AG10803 (cell line): ENCODE data around the gene PTPRD.

ENCODE experiments used
- DNase-seq: peaks from one replicate; pipeline ENCODE4 v3.0.0; 2010; ENCODE audit warnings: low read depth
- H3K4me3 ChIP-seq: 2 replicates; pipeline ENCODE4 v1.5.1; 2011; ENCODE audit warnings: mild to moderate bottlenecking, low read length, control low read depth
- TF ChIP-seq, protein P1 (sequence below): conservative IDR thresholded peaks from 2 replicates; pipeline ENCODE4 v1.5.1; 2011; ENCODE audit warnings: mild to moderate bottlenecking, low read length, control low read depth, inconsistent platforms

Gene PTPRD

DNA sequence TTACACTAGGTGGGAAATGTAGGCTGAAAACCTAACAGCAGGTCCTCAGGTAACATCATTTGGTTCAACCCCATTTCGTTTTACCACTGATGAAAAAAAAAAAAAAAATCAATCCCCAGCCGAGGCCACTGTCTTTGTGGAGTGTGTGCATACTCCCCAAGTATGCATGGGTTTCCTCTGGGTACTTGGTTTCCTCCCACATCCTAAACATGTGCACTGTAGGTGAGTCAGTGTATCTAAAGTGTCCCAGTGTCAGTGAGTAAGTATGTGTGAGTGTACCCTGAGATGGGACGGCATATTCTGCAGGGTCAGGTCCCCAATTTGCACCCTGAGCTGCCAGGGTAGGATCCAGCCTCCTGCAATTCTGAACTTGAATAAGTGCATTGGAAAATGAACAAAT lies 1846.7 kb downstream of the PTPRD start:
- TF ChIP-seq, protein P1, sequence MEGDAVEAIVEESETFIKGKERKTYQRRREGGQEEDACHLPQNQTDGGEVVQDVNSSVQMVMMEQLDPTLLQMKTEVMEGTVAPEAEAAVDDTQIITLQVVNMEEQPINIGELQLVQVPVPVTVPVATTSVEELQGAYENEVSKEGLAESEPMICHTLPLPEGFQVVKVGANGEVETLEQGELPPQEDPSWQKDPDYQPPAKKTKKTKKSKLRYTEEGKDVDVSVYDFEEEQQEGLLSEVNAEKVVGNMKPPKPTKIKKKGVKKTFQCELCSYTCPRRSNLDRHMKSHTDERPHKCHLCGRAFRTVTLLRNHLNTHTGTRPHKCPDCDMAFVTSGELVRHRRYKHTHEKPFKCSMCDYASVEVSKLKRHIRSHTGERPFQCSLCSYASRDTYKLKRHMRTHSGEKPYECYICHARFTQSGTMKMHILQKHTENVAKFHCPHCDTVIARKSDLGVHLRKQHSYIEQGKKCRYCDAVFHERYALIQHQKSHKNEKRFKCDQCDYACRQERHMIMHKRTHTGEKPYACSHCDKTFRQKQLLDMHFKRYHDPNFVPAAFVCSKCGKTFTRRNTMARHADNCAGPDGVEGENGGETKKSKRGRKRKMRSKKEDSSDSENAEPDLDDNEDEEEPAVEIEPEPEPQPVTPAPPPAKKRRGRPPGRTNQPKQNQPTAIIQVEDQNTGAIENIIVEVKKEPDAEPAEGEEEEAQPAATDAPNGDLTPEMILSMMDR: no peak
- no peak for DNase-seq
- H3K4me3 ChIP-seq: no peak overlapping the region

DNA sequence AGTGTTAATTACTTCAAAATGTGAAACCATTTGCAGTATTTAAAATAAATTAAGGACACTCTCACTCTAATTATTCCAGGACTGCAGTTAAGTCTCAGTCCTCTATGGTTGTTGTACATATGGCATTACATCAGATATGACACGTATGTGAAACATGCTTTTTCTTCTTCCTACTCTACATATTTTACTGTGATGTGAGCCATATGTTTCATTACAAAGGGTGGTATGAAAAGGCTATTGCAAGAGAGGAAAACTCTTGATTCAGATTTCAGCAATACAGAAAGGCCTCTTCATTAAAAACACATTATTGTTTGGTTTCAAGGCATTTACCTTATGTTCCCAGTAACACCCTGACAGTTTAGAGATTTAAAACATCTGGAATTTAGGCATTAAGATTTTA lies 1848.8 kb downstream of the PTPRD start:
- TF ChIP-seq, protein P1: no peak
- H3K4me3 ChIP-seq: no peak overlapping the region
- no peak for DNase-seq

DNA sequence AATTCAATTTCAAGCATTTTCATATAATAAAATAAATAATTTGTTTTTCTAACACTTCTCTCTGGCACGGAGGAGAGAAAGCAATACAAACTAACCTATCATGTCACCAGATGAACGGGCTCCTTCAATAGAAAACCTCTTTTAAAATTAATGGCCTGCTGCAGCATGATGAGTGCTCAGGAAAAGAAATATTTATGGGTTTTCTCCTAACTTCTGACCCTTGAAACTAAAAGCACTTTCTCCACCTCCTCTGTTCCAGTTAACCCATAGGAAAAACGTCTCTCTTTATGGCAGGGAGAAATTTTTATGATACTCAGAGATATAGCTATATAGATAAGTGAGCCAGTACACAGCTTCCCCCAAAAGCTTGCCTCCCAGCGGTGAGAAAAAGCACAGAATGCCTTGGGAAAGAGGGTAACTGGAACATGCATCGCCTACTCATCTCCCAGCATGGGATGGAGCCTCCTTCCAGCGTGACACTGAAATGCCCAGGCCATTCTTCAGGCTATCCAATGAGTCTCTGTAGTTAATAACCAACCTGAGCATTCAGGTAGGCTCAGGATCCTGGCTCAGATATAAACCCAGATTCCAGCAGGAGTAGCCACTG lies 1850.2 kb downstream of the PTPRD start:
- H3K4me3 ChIP-seq: no peak overlapping the region
- TF ChIP-seq, protein P1: no peak
- DNase-seq: no peak

DNA sequence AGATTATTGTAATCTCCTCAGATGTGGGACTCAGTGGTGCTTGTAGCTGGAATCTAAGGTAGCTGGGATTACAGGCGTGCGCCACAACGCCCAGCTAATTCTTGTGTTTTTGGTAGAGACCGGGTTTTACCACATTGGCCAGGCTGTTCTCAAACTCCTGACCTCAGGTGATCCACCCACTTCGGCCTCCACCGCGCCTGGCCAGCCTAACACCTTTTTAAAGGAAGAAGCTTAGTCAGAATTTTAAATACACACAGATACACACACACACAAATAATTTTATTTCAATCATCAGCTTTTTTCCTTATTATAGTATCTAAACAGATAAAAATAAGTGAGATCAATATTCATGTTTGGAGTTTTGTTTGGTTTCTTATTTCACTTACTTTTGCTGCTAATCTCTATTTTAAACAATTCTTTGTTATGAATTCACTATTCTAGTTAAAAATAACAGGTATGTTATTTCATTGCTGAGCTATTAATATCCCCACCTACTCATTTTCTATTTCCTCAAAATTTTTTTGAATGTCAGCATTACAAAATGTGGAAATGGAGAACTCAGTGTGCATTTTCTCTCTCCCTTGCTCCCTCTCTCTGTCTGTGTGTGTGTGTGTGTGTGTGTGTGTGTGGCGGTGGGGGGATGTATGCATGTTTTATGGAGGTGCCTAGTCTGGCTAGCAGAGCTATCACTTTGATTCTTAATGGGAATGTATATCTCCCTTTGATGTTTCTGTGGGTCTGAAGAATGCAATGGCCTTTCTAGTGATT lies 1852.6 kb downstream of the PTPRD start:
- TF ChIP-seq, protein P1: no peak
- no peak overlapping the region for H3K4me3 ChIP-seq
- no peak for DNase-seq

DNA sequence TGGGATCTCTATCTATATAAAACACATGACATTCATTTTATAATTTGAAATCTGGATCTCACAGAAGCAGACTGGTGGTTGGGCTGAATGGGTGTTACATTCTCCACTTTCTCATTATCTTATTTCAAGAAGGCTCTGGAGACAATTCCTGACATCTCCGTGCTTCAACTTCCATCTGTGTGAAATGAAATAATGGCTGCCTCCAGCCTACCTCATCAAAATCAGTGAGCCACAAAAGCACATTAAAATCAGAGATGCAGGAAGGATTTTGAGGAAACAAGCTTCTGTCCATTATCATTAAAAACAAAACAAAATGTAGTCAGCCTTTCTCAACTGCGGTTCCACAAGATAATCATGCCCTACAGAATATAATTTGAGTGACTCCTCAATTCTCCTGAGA lies 1854.9 kb downstream of the PTPRD start:
- TF ChIP-seq, protein P1: no peak
- no peak for DNase-seq
- H3K4me3 ChIP-seq: no peak overlapping the region

DNA sequence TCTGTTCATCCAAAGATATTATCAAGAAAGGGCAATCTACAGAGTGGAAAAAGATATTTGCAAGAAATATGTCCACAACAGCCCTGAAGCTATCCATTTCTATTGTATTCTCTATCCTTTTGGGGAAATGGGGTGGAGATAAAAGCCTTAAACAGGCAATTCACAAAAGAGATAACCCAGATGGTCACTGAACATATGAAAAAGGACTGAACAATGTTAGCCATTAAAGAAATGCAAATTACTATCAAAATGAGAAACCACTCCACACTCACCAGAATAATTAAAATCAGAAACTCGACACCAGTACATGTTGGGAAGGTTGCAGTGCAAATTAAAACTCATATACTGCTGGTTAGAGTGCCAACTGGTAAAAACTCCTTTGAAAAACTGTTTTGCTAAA lies 1858.1 kb downstream of the PTPRD start:
- no peak for DNase-seq
- H3K4me3 ChIP-seq: no peak overlapping the region
- TF ChIP-seq, protein P1: no peak

DNA sequence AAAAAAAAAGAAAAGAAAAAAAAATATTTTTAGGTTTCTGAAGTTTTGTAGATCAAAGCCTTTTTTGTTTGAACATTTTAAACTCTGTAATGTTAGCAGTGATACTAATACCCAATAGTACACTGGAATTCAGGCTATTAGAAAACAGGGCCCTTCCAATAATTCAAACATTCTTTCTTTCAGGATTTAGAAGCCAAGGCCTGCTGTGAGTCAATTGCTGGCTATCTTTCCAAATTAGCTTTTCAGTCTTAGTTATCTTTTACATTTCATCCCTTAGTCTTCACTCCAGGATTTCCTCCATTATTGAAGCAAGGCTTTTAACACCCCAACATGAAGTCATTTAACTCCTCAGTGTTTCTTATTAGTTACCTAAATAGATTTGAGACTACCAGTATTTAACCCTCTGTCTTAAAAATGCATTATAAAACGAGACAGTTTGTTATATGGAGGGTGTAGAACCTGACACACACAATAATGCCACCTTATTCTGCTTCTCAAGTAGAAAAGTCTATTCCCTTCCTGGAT lies 1861.3 kb downstream of the PTPRD start:
- no peak for DNase-seq
- no peak overlapping the region for H3K4me3 ChIP-seq
- TF ChIP-seq, protein P1: no peak
